HEK293 (cell line): Measurements from ENCODE around the gene SSBP3.
A peak's percentile ranks its signal among the peaks of the same experiment; 100 is the strongest.

Experiments used
- IKZF3 ChIP-seq: fragments of 450-650 bp; IDR thresholded peaks from 2 replicates; pipeline ENCODE4 v1.5.0; 2018; ENCODE audit warnings: missing biosample characterization, mild to moderate bottlenecking, missing genetic modification characterization, moderate library complexity
- KLF1 ChIP-seq: fragments of 450-650 bp; formaldehyde crosslinking; IDR thresholded peaks from 2 replicates; pipeline ENCODE4 v1.5.1; 2016; ENCODE audit warnings: missing biosample characterization, missing genetic modification characterization
- KLF10 ChIP-seq: fragments of 450-650 bp; IDR thresholded peaks from 2 replicates; pipeline ENCODE4 v1.5.1; 2018; ENCODE audit warnings: missing biosample characterization, mild to moderate bottlenecking, missing genetic modification characterization
- ZBTB8A ChIP-seq: fragments of 450-650 bp; formaldehyde crosslinking; IDR thresholded peaks from 2 replicates; pipeline ENCODE4 v1.5.1; 2016; ENCODE audit warnings: missing biosample characterization, missing genetic modification characterization
- ZNF155 ChIP-seq: fragments of 450-650 bp; formaldehyde crosslinking; IDR thresholded peaks from 2 replicates; pipeline ENCODE4 v1.5.1; 2016; ENCODE audit warnings: missing biosample characterization, missing genetic modification characterization
- ZNF501 ChIP-seq: fragments of 450-650 bp; formaldehyde crosslinking; IDR thresholded peaks from 2 replicates; pipeline ENCODE4 v1.5.1; 2016; ENCODE audit warnings: missing biosample characterization, missing genetic modification characterization
- ZNF561 ChIP-seq: fragments of 450-650 bp; IDR thresholded peaks from 2 replicates; pipeline ENCODE4 v1.5.1; 2018; ENCODE audit warnings: missing biosample characterization, missing genetic modification characterization, borderline replicate concordance
- ZNF585B ChIP-seq: fragments of 450-650 bp; formaldehyde crosslinking; IDR thresholded peaks from 2 replicates; pipeline ENCODE4 v1.5.1; 2016; ENCODE audit warnings: missing biosample characterization, missing genetic modification characterization
- ZNF623 ChIP-seq: fragments of 450-650 bp; formaldehyde crosslinking; IDR thresholded peaks from 2 replicates; pipeline ENCODE4 v1.5.1; 2016; ENCODE audit warnings: missing biosample characterization, missing genetic modification characterization
- ZSCAN23 ChIP-seq: fragments of 450-650 bp; formaldehyde crosslinking; IDR thresholded peaks from 2 replicates; pipeline ENCODE4 v1.5.1; 2016; ENCODE audit warnings: missing biosample characterization, missing genetic modification characterization
- TF ChIP-seq, protein P1 (sequence below): fragments of 450-650 bp; formaldehyde crosslinking; IDR thresholded peaks from 2 replicates; pipeline ENCODE4 v1.5.1; 2016; ENCODE audit warnings: missing biosample characterization, missing genetic modification characterization
- TF ChIP-seq, protein P2 (sequence below): fragments of 450-650 bp; formaldehyde crosslinking; IDR thresholded peaks from 2 replicates; pipeline ENCODE4 v1.5.1; 2017; ENCODE audit warnings: missing biosample characterization, missing genetic modification characterization
- TF ChIP-seq, protein P3 (sequence below): fragments of 450-650 bp; formaldehyde crosslinking; IDR thresholded peaks from 2 replicates; pipeline ENCODE4 v1.5.1; 2016; ENCODE audit warnings: missing biosample characterization, missing genetic modification characterization
- TF ChIP-seq, protein P4 (sequence below): fragments of 450-650 bp; formaldehyde crosslinking; IDR thresholded peaks from 2 replicates; pipeline ENCODE4 v1.5.1; 2017; ENCODE audit warnings: missing biosample characterization, missing genetic modification characterization
- TF ChIP-seq, protein P5 (sequence below): fragments of 450-650 bp; formaldehyde crosslinking; IDR thresholded peaks from 2 replicates; pipeline ENCODE4 v1.5.1; 2016; ENCODE audit warnings: missing biosample characterization, missing genetic modification characterization
- TF ChIP-seq, protein P6 (sequence below): fragments of 450-650 bp; formaldehyde crosslinking; IDR thresholded peaks from 2 replicates; pipeline ENCODE4 v1.5.1; 2016; ENCODE audit warnings: missing biosample characterization, missing genetic modification characterization, low read depth
- TF ChIP-seq, protein P7 (sequence below): fragments of 450-650 bp; formaldehyde crosslinking; IDR thresholded peaks from 2 replicates; pipeline ENCODE4; 2016; ENCODE audit warnings: missing biosample characterization, missing genetic modification characterization

The SSBP3 gene

DNA sequence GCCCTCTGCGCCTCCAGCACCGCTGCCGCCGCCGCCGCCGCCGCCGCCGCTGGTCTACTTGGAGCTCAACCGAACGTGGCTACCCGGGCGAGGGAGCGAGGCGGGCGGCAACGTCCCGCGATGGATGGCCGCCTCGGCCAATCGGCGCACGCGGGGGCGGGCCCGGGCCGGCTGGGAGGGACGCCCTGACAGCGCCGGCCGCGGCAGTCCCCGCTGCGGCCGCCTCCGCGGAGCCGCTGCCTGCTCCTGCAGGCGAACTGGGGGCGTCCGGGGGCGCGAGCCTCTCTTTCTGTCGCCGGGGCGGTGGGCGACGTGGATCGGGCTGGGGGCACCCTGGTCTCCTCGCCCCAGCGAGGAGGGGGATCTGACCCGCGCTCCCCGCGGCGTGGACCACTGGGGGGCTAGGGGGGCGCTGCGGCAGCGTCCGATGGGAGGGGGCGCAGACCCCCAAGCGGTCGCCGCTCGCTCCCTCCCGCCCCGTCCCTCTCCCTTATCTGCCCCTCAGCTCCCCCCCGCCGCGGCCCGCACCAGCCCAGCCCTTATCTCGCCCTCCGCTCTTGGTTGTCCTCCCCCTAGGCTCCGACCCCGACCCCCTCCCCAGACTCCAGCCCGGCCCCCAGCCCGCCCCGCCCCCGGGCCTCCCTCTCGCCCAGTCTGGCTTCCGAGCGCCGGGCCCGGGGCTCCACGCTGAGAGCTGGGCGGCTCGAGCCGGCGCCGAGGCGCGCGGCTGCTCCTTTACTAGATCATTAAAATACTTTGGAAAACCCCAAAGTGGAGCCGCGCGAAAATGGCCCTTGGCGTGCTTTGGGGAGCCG, at the start of gene SSBP3 (continued):
- TF ChIP-seq, protein P1, sequence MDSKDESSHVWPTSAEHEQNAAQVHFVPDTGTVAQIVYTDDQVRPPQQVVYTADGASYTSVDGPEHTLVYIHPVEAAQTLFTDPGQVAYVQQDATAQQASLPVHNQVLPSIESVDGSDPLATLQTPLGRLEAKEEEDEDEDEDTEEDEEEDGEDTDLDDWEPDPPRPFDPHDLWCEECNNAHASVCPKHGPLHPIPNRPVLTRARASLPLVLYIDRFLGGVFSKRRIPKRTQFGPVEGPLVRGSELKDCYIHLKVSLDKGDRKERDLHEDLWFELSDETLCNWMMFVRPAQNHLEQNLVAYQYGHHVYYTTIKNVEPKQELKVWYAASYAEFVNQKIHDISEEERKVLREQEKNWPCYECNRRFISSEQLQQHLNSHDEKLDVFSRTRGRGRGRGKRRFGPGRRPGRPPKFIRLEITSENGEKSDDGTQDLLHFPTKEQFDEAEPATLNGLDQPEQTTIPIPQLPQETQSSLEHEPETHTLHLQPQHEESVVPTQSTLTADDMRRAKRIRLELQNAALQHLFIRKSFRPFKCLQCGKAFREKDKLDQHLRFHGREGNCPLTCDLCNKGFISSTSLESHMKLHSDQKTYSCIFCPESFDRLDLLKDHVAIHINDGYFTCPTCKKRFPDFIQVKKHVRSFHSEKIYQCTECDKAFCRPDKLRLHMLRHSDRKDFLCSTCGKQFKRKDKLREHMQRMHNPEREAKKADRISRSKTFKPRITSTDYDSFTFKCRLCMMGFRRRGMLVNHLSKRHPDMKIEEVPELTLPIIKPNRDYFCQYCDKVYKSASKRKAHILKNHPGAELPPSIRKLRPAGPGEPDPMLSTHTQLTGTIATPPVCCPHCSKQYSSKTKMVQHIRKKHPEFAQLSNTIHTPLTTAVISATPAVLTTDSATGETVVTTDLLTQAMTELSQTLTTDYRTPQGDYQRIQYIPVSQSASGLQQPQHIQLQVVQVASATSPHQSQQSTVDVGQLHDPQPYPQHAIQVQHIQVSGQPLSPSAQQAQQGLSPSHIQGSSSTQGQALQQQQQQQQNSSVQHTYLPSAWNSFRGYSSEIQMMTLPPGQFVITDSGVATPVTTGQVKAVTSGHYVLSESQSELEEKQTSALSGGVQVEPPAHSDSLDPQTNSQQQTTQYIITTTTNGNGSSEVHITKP (tag by site-specific recombination): peak; percentile 72
- TF ChIP-seq ZNF585B (no peak), ZNF155 (no peak), ZSCAN23 (tag by site-specific recombination) (0 out of 2 replicates have a peak, but pooled peaks have one; percentile 17), IKZF3 (tag by site-specific recombination) (peak; percentile 15; the same call in 1 of the 2 replicates), KLF10 (0 out of 2 replicates have a peak, but pooled peaks have one; percentile 48), ZNF561 (tag by site-specific recombination) (peak; percentile 32; the same call in 1 of the 2 replicates), ZNF623 (tag by site-specific recombination) (no peak), KLF1 (tag by site-specific recombination) (peak; percentile 41; the same call in 1 of the 2 replicates), ZNF501 (tag by site-specific recombination) (0 out of 2 replicates have a peak, but pooled peaks have one; percentile 24), ZBTB8A (tag by site-specific recombination) (peak; percentile 84)
- TF ChIP-seq, protein P2, sequence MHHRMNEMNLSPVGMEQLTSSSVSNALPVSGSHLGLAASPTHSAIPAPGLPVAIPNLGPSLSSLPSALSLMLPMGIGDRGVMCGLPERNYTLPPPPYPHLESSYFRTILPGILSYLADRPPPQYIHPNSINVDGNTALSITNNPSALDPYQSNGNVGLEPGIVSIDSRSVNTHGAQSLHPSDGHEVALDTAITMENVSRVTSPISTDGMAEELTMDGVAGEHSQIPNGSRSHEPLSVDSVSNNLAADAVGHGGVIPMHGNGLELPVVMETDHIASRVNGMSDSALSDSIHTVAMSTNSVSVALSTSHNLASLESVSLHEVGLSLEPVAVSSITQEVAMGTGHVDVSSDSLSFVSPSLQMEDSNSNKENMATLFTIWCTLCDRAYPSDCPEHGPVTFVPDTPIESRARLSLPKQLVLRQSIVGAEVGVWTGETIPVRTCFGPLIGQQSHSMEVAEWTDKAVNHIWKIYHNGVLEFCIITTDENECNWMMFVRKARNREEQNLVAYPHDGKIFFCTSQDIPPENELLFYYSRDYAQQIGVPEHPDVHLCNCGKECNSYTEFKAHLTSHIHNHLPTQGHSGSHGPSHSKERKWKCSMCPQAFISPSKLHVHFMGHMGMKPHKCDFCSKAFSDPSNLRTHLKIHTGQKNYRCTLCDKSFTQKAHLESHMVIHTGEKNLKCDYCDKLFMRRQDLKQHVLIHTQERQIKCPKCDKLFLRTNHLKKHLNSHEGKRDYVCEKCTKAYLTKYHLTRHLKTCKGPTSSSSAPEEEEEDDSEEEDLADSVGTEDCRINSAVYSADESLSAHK (tag by site-specific recombination): peak; percentile 53; the same call in 1 of the 2 replicates
- TF ChIP-seq, protein P3, sequence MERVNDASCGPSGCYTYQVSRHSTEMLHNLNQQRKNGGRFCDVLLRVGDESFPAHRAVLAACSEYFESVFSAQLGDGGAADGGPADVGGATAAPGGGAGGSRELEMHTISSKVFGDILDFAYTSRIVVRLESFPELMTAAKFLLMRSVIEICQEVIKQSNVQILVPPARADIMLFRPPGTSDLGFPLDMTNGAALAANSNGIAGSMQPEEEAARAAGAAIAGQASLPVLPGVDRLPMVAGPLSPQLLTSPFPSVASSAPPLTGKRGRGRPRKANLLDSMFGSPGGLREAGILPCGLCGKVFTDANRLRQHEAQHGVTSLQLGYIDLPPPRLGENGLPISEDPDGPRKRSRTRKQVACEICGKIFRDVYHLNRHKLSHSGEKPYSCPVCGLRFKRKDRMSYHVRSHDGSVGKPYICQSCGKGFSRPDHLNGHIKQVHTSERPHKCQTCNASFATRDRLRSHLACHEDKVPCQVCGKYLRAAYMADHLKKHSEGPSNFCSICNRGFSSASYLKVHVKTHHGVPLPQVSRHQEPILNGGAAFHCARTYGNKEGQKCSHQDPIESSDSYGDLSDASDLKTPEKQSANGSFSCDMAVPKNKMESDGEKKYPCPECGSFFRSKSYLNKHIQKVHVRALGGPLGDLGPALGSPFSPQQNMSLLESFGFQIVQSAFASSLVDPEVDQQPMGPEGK (tag by site-specific recombination): peak; percentile 100
- TF ChIP-seq, protein P4, sequence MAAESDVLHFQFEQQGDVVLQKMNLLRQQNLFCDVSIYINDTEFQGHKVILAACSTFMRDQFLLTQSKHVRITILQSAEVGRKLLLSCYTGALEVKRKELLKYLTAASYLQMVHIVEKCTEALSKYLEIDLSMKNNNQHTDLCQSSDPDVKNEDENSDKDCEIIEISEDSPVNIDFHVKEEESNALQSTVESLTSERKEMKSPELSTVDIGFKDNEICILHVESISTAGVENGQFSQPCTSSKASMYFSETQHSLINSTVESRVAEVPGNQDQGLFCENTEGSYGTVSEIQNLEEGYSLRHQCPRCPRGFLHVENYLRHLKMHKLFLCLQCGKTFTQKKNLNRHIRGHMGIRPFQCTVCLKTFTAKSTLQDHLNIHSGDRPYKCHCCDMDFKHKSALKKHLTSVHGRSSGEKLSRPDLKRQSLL: peak; percentile 24; the same call in 1 of the 2 replicates
- TF ChIP-seq, protein P5, sequence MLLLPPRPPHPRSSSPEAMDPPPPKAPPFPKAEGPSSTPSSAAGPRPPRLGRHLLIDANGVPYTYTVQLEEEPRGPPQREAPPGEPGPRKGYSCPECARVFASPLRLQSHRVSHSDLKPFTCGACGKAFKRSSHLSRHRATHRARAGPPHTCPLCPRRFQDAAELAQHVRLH (tag by site-specific recombination): no peak
- TF ChIP-seq, protein P6, sequence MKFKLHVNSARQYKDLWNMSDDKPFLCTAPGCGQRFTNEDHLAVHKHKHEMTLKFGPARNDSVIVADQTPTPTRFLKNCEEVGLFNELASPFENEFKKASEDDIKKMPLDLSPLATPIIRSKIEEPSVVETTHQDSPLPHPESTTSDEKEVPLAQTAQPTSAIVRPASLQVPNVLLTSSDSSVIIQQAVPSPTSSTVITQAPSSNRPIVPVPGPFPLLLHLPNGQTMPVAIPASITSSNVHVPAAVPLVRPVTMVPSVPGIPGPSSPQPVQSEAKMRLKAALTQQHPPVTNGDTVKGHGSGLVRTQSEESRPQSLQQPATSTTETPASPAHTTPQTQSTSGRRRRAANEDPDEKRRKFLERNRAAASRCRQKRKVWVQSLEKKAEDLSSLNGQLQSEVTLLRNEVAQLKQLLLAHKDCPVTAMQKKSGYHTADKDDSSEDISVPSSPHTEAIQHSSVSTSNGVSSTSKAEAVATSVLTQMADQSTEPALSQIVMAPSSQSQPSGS (tag by site-specific recombination): no peak
- TF ChIP-seq, protein P7, sequence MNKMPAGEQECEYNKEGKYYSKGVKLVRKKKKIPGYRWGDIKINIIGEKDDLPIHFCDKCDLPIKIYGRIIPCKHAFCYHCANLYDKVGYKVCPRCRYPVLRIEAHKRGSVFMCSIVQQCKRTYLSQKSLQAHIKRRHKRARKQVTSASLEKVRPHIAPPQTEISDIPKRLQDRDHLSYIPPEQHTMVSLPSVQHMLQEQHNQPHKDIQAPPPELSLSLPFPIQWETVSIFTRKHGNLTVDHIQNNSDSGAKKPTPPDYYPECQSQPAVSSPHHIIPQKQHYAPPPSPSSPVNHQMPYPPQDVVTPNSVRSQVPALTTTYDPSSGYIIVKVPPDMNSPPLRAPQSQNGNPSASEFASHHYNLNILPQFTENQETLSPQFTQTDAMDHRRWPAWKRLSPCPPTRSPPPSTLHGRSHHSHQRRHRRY (tag by site-specific recombination): no peak
